K562 treated with DMSO at 1 percent for 24 hours (cell line): ENCODE measurements around the gene ANP32E. TPM values are rescaled to one million over a fixed set of nuclear protein-coding genes. Genes with fewer than 3 reads are reported as not detected.

Experiments
- total RNA-seq: library from RNA; unstranded; fragments of 300-600 nt; gene quantifications from 2 replicates; pipeline ENCODE4 v1.2.3, GENCODE V29; 2022; ENCODE audit warnings: low read depth; ENCODE audit not compliant: insufficient read depth

Gene ANP32E
- total RNA-seq, result 31.9 and 34.1 TPM in 2 replicates

DNA sequence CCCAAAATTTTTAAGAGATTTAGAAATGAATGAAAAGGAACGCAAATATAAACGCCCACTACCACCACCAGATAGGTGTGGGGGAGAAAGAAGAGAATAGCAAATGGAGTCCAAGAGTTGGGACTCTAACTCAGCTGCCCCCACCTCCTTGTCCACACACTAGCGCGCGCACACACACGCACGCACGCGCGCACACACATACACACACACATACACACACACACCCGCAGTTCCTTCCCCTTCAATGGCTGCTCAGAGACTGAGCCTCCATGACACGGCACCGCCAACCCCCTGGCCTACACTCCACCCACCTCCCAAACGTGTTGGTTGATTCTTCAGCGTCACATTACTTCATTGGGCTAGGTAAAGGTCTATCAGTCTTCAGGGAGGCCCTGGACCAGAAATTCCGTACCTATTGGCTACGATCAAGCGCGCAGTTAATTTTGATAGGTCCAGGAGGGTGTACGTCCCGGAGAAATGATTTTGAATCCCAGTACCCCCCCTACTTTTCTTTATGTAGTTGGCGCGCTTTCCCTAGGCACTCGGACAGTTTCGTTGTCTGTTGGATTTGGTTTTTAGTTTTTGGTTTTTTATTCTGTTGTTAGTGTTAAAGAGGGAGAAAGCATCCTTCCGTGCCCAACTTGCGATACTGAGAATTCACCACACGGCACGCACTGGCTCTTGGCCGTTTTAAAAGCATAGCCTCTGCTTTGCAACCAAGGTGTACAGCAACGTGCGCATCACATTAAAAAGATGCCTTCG, at the start of gene ANP32E:
TSS of gene ANP32E (minus strand) at position 261 of the 762 bp plus-strand sequence. CDS start 326 bp downstream, outside the sequence.

DNA sequence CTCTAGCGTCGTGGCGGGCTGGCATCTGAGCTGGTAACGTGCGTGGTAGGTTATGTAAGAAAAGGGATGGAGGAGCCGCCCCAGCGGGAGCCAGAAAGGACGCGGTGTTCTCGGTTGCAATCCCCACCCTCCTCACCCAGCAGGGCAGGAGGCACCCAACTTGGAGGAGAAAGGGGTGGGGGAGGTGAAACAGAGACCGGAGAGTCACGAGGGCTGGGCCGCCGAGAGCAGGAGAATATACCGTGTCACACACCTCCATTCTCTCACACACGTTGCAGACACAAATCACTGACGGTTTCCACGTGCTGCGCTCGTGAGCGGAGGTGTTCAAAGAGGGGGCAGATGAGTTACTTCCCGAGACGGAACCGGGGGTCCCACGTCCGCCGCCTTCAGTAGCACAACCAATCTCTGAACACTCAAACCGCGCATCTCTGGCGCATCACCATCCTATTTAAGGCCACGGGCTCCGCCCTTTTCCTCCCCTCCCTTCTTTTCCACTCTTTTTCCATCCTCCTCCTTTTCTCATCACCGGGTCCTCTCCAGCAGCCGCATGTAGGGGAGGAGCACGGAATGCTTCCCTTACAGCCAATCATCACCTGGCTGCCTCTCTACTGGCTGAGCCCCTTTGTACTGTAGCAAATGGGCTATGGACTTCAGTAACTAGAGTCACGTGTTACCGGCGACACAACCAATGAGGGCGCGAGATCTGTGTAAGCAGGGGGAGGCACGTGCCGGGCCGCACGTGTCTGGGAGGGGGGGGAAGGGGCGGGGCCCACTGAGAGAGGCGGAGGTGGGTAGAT, 46.0 kb upstream of the ANP32E start, which contains the start of gene CIART:
TSS of gene CIART (plus strand) at position 797 of the 800 bp plus-strand sequence. CDS start 714 bp downstream, outside the sequence.

DNA sequence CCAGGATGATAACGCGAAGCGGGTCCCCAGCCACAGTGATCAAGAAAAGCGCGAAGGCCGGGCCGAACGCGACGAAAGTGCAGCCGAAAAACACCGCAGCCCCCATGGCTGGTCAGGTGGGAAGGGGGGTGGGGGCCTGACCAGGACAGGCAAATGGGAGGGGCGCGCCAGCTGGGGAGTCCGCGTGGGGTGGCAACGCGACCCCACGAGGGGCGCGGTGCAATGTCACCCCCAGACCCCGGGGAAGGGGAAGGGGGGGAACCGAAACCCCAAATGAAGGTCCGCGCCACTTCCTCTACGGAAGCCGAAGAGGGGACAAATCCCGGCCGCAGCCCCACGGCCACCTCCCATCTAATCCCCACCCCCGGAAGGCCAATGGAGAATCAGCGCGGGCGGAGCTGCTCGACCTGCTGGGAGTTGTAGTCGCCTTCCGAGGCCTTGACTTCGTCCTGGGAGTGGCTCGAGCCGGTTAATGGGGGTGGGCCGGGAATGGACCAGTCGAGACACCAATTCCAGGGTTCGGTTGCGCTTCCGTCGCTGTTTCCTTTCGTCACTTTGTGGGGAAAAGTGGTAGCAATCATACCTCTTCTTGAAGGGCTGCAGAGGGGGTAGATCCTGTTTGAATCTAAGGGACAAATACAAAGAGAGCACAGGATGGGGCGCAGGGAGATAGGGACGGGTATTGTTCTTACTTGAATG, 32.9 kb upstream of the ANP32E start, which contains the start of gene APH1A:
TSS of gene APH1A (minus strand) at position 312 of the 699 bp plus-strand sequence. CDS start at position 106, 206 bp downstream.

DNA sequence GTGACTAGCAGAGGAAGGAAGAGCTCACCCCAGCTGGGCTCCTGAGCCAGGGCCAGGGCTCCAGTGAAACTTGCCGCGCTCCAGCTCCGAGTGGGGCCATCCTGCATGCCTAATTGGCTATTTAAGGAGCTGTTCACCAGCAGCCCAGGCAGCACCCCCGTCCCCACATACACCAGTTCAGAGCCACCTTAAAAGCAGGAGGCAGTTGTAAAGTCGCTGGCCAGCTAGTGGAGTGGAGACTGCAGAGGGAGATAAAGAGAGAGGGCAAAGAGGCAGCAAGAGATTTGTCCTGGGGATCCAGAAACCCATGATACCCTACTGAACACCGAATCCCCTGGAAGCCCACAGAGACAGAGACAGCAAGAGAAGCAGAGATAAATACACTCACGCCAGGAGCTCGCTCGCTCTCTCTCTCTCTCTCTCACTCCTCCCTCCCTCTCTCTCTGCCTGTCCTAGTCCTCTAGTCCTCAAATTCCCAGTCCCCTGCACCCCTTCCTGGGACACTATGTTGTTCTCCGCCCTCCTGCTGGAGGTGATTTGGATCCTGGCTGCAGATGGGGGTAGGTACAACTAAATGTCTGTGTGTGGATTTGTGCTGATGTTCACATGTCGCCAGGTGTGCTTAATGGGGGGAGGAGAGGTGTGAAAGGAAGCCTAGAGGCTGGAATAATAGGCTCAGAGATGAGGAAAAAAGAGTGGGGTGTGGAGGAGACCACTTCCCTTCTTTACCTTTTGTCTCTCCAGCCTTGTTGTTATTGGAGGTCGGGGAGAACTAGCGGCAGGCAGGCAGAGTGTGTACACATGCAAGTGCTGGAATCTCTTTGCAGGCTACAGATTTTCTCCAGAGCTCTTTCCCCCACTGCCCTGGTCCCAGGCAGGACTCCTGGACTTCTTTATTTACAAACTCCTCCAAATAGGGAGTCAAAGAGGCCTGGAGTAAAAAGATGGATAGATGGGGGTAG, 22.0 kb upstream of the ANP32E start, which contains the start of gene CA14:
TSS of gene CA14 (plus strand) at position 151 of the 962 bp plus-strand sequence. CDS start at position 506, 355 bp downstream.

Other genes with a start within 250 kb of the ANP32E start
- gene OTUD7B, start 225.4 kb downstream of the ANP32E start, total RNA-seq, result 4.7 and 7.2 TPM in 2 replicates
- gene VPS45, start 168.3 kb downstream of the ANP32E start, total RNA-seq, result 19.1 and 20.3 TPM in 2 replicates
- 10.1 and 15.3 TPM in 2 replicates for gene PLEKHO1, start 86.2 kb downstream of the ANP32E start, total RNA-seq
- gene CA14, start 21.7 kb upstream of the ANP32E start, total RNA-seq, result 0.60 and 0.98 TPM in 2 replicates
- gene APH1A, start 32.9 kb upstream of the ANP32E start, total RNA-seq, result 108 and 110 TPM in 2 replicates
- 4.5 TPM in 1 of 2 replicates, not detected in the other for gene C1orf54, start 36.7 kb upstream of the ANP32E start, total RNA-seq
- not detected in 2 replicates for gene CIART, start 46.4 kb upstream of the ANP32E start, total RNA-seq
- 46.6 and 54.9 TPM in 2 replicates for gene MRPS21, start 57.7 kb upstream of the ANP32E start, total RNA-seq
- gene PRPF3, start 85.4 kb upstream of the ANP32E start, total RNA-seq, result 24.4 and 25.2 TPM in 2 replicates
- 11.7 and 13.8 TPM in 2 replicates for gene RPRD2, start 128.0 kb upstream of the ANP32E start, total RNA-seq